Ovary (tissue), 9 donors: ENCODE data around the gene IL22RA2. TPM values are rescaled to one million over a fixed set of nuclear protein-coding genes. Genes with fewer than 3 reads are reported as not detected.

ENCODE experiments used
- DNase-seq, 5 donors: peaks; one replicate each; pipeline ENCODE4 v3.0.0-alpha.2; 2019 to 2020
- H3K27ac ChIP-seq, 2 donors: fragments of 200-600 bp; one replicate each; pipeline versions ENCODE4 v1.5.1 to v1.8.0; 2019 to 2022
- H3K27me3 ChIP-seq: fragments of 200-600 bp; one replicate; pipeline ENCODE4 v1.8.0; 2022
- H3K36me3 ChIP-seq: fragments of 200-600 bp; sonication (generic); one replicate; pipeline ENCODE4 v1.5.1; 2019
- H3K4me1 ChIP-seq: one replicate; pipeline ENCODE4 v1.8.1; 2013; ENCODE audit warnings: mild to moderate bottlenecking, moderate library complexity; ENCODE audit not compliant: insufficient read depth
- H3K4me3 ChIP-seq: fragments of 200-600 bp; sonication (generic); one replicate; pipeline ENCODE4 v1.5.1; 2017
- H3K9me3 ChIP-seq, 2 donors: fragments of 200-600 bp in 1 of 2; sonication (generic) in 1 of 2; one replicate each; pipeline versions ENCODE4 v1.5.1 to v1.8.1; 2013 to 2019; ENCODE audit warnings: mild to moderate bottlenecking in 1 of 2, moderate library complexity in 1 of 2
- EP300 ChIP-seq: sonication (generic); formaldehyde crosslinking; IDR thresholded peaks from one replicate; pipeline ENCODE4 v1.6.1; 2017; ENCODE audit warnings: antibody characterized with exemption
- POLR2A ChIP-seq: fragments of 450-650 bp; IDR thresholded peaks from one replicate; pipeline ENCODE4 v1.6.1; 2017; ENCODE audit warnings: antibody characterized with exemption, mild to moderate bottlenecking, moderate library complexity
- WGBS, 3 donors: extraction: QIAGEN DNeasy Blood & Tissue Kit in 1 of 3; methylation state at CpG; one replicate each; pipeline versions ENCODE4 v1.1.5 to v1.1.7; 2013 to 2017; 5-methylcytosine and 5-hydroxymethylcytosine counted together
- intact Hi-C, 4 donors: fragments of 100-400 bp; cut with DNase I; formaldehyde crosslinking; loops; one replicate each; pipeline versions ENCODE4 v1.11.0 to v1.15.1; 2022 to 2023
- polyA plus RNA-seq, 2 donors: library from polyadenylated mRNA; stranded (reverse); fragments of 200-250 nt in 1 of 2; fragments of 350-450 nt in 1 of 2; fragmentation: Illumina TruSeq in 1 of 2; extraction: RNeasy Lipid Tissue Mini Kit (QIAGEN cat#74804) in 1 of 2; gene quantifications; one replicate each; pipeline ENCODE4 v1.2.3, GENCODE V29; 2013 to 2014
- total RNA-seq, 7 donors: library from RNA; depleted of rRNA in 2 of 7; stranded (reverse); fragments of >200 nt in 2 of 7; fragmentation: NEBNext Ultra II Directional in 3 of 7; extraction: Animal tissue kit (Norgen Biotek cat#: 25700) in 3 of 7; gene quantifications; one replicate each; pipeline versions ENCODE4 v1.1.0 to v1.2.4, GENCODE V29; 2016 to 2023
- TF ChIP-seq, protein P1 (sequence below), 3 donors: fragments of 450-650 bp in 2 of 3; fragments of 200-600 bp in 1 of 3; IDR thresholded peaks; one replicate each; pipeline versions ENCODE4 v1.5.1 to v1.8.0; 2016 to 2022; ENCODE audit warnings: antibody characterized with exemption in 3 of 3, mild to moderate bottlenecking in 1 of 3
- donor health status: DM: no; HTN: no; CAD: no; lungs with moderate emphysema.
- donor health status: DM: no; HTN: no; CAD: no.
- donor health status: Bipolar disorder and iron deficiency.
- donor health status: DM: yes; HTN: yes; CAD: no.
- donor health status: DM: no; HTN: no; CAD: no.
- donor health status: DM: yes; HTN: yes; CAD: no.

The IL22RA2 gene
- total and polyA plus RNA-seq, 9 donors, result not detected

GRCh38 chr6:137134483-137134882 is 39.0 kb downstream of the IL22RA2 start:
- TF ChIP-seq, protein P1, sequence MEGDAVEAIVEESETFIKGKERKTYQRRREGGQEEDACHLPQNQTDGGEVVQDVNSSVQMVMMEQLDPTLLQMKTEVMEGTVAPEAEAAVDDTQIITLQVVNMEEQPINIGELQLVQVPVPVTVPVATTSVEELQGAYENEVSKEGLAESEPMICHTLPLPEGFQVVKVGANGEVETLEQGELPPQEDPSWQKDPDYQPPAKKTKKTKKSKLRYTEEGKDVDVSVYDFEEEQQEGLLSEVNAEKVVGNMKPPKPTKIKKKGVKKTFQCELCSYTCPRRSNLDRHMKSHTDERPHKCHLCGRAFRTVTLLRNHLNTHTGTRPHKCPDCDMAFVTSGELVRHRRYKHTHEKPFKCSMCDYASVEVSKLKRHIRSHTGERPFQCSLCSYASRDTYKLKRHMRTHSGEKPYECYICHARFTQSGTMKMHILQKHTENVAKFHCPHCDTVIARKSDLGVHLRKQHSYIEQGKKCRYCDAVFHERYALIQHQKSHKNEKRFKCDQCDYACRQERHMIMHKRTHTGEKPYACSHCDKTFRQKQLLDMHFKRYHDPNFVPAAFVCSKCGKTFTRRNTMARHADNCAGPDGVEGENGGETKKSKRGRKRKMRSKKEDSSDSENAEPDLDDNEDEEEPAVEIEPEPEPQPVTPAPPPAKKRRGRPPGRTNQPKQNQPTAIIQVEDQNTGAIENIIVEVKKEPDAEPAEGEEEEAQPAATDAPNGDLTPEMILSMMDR (IDR thresholded peaks at IDR 0.05), result no peak
- TF ChIP-seq POLR2A (no peak), EP300 (no peak)
- no peak for DNase-seq
- Histone ChIP-seq H3K4me3 (no peak overlapping the region), H3K27ac (no peak overlapping the region), H3K4me1 (no peaks in the 10 kb centered on the region), H3K9me3 (no peaks in the 10 kb centered on the region), H3K36me3 (no peaks in the 10 kb centered on the region), H3K27me3 (no peaks in the 10 kb centered on the region)
- intact Hi-C loops, result no loop called here
- 92 to 96% (median 93%) methylated on average over 1 of the region's 1 CpG for WGBS, 3 donors

GRCh38 chr6:137133122-137133521 is 40.3 kb downstream of the IL22RA2 start:
- H3K27me3 ChIP-seq, result no peaks in the 10 kb centered on the region
- H3K4me3 ChIP-seq, result no peak overlapping the region
- no peaks in the 10 kb centered on the region for H3K9me3 ChIP-seq
- DNase-seq, result no peak
- WGBS, 3 donors, result 88 to 96% (median 91%) methylated on average over 3 of the region's 3 CpGs
- no peaks in the 10 kb centered on the region for H3K4me1 ChIP-seq
- intact Hi-C loops, result no loop called here
- H3K36me3 ChIP-seq, result no peaks in the 10 kb centered on the region
- H3K27ac ChIP-seq, result no peak overlapping the region
- TF ChIP-seq, protein P1 (IDR thresholded peaks at IDR 0.05), result no peak
- TF ChIP-seq POLR2A (no peak), EP300 (no peak)

- H3K27ac ChIP-seq, result no peak overlapping the region
- TF ChIP-seq, protein P1 (IDR thresholded peaks at IDR 0.05), result no peak
- TF ChIP-seq EP300, result no peak
- TF ChIP-seq POLR2A, result no peak
- H3K36me3 ChIP-seq, result no peaks in the 10 kb centered on the region
- H3K4me3 ChIP-seq, result no peak overlapping the region
- 55 to 63% (median 61%) methylated on average over 2 of the region's 2 CpGs for WGBS, 3 donors
- DNase-seq, result no peak
- no peaks in the 10 kb centered on the region for H3K4me1 ChIP-seq
- H3K27me3 ChIP-seq, result no peaks in the 10 kb centered on the region
- no peaks in the 10 kb centered on the region for H3K9me3 ChIP-seq
- intact Hi-C loops, result no loop called here
These were observed 46.5 kb downstream of the IL22RA2 start for GRCh38 chr6:137126875-137127485.

GRCh38 chr6:137123078-137123477 is 50.4 kb downstream of the IL22RA2 start:
- Histone ChIP-seq H3K9me3 (peaks cover 0 to 3% of the 10 kb centered on the region in 2 donors), H3K36me3 (no peaks in the 10 kb centered on the region), H3K27me3 (no peaks in the 10 kb centered on the region), H3K27ac (no peak overlapping the region), H3K4me1 (no peaks in the 10 kb centered on the region), H3K4me3 (no peak overlapping the region)
- no peak for DNase-seq
- intact Hi-C loops, result no loop called here
- WGBS, 3 donors, result 48 to 77% (median 65%) methylated on average over 2 of the region's 2 CpGs
- TF ChIP-seq POLR2A (no peak), EP300 (no peak)
- TF ChIP-seq, protein P1 (IDR thresholded peaks at IDR 0.05), result no peak
